ENCODE results near the gene LNX2.

- no peak for TF ChIP-seq CTCF (IDR thresholded peaks at IDR 0.05)
- TF ChIP-seq EZH2 (IDR thresholded peaks at IDR 0.05; ENCODE audit: borderline replicate concordance, insufficient read depth, low read depth, low read length, poor library complexity, severe bottlenecking), result no peak
Measured at GRCh38 chr13:27661017-27661416, 40.7 kb upstream of the LNX2 start.
